ENCODE results near the gene MSMP.
A peak's percentile ranks its signal among the peaks of the same experiment; 100 is the strongest.

- TF ChIP-seq CTCF (IDR thresholded peaks at IDR 0.05) = peak; percentile 62 to 81 (median 74)
- TF ChIP-seq POLR2A (IDR thresholded peaks at IDR 0.05) = no peak
These were observed 17.9 kb downstream of the MSMP start for GRCh38 chr9:35736201-35736633.
